Posterior vena cava (tissue), 2 donors: ENCODE data around the gene SGO1. TPM values are rescaled to one million over a fixed set of nuclear protein-coding genes. Genes with fewer than 3 reads are reported as not detected.

Experiments used
- DNase-seq: peaks from one replicate; pipeline ENCODE4 v3.0.0-alpha.2; 2020; ENCODE audit warnings: low spot score
- intact Hi-C, 2 donors: fragments of 100-400 bp; cut with DNase I; formaldehyde crosslinking; loops; one replicate each; pipeline versions ENCODE4 v1.14.1 to v1.14.2; 2022 to 2023
- total RNA-seq, 2 donors: library from RNA; stranded (reverse); fragmentation: NEBNext Ultra II Directional; extraction: Animal tissue kit (Norgen Biotek cat#: 25700); gene quantifications; one replicate each; pipeline ENCODE4 v1.2.1, GENCODE V29; 2021
- donor health status: DM: yes; HTN: yes; CAD: no.
- donor health status: DM: yes; HTN: yes; CAD: no.

Gene SGO1
- total RNA-seq, 2 donors from 2014 or later, result 0.19 to 0.23 TPM

- intact Hi-C loops, result no loop called here
- no peak for DNase-seq
Observed at GRCh38 chr3:20173844-20174410, 12.1 kb downstream of the SGO1 start.

- DNase-seq, result no peak
- intact Hi-C loops, result no loop called here
Observed at GRCh38 chr3:20161714-20162113, 24.3 kb downstream of the SGO1 start.

GRCh38 chr3:20160230-20160629, 25.8 kb downstream of the SGO1 start:
- no peak for DNase-seq
- intact Hi-C loops, result no loop called here

DNA sequence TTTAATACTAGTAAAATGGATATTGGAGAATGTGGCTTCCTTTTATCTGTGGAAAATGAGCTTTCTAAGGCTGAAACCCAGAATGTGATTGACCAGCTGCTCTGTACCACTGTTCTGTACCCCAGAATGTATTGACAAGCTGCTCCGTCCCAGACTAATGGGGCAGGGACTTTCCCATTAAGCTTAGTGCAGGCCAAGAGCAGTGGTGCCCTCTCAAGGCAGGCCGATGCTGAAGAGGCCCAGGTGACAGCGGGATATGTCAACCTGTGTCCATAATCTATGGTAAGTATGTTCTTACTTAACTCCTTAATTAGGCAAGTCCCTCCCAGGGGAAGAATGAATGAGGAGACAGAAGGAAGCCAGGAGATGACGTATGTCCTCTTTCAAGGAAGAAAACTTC, 31.1 kb downstream of the SGO1 start:
- intact Hi-C loops, result no loop called here
- DNase-seq, result no peak

DNA sequence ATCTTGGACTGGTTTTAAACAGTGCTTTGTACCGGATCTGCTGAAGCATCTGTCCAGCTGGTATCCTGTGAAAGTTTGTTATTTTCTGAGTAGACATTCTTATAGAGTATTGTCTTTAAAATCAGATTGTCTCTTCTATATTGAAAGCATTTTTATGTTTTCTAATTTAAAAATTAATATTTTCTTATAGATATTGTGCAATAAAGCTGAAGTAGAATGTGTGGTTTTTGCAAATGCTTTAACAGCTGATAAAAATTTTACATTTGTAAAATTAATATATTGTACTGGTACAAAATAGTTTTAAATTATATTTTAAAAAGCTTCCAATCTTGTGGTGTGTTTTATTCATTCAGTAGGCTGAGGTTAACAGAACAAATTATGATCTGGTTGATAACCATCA, 31.9 kb downstream of the SGO1 start:
- intact Hi-C loops, result no loop called here
- DNase-seq, result no peak

GRCh38 chr3:20148466-20148865, 37.5 kb downstream of the SGO1 start:
- intact Hi-C loops, result no loop called here
- no peak for DNase-seq

GRCh38 chr3:20147361-20147760, 38.6 kb downstream of the SGO1 start:
- no peak for DNase-seq
- intact Hi-C loops, result no loop called here

DNA sequence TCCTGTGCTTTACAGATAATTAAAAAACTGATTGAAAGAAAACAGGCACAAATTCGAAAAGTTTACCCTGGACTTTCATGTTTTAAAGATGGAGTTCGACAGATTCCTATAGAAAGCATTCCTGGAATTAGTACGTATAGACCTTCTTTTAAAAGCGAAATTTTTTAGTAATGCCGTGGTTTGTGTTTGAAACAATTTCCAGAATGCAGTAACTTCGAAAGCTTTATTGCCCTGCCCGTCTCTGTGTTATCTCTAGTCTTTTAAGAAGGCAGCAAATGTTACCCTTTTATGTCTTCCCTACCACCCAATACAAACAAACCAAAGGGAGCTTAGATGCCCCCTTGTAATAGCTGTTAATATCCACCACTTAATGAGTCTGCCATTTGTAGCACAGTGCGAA, 39.7 kb downstream of the SGO1 start:
- intact Hi-C loops, result no loop called here
- DNase-seq, result no peak

GRCh38 chr3:20145874-20146273, 40.1 kb downstream of the SGO1 start:
- no peak for DNase-seq
- intact Hi-C loops, result no loop called here

DNA sequence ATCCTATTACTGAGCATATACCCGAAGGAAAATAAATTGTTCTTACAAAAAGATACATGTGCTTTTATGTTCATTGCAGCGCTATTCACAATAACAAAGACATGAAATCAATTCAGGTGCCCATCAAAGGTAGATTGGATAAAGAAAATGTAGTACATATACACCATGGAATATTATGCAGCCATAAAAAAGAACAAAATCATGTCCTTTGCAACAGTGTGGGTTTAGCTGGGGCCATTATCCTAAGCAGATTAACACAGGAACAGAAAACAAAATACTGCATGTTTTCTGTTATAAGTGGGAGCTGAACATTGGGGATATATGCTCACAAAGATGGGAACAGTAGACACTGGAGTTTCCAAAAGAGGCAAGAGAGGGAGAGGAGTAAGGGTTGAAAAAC, 42.5 kb downstream of the SGO1 start:
- intact Hi-C loops, result no loop called here
- no peak for DNase-seq

DNA sequence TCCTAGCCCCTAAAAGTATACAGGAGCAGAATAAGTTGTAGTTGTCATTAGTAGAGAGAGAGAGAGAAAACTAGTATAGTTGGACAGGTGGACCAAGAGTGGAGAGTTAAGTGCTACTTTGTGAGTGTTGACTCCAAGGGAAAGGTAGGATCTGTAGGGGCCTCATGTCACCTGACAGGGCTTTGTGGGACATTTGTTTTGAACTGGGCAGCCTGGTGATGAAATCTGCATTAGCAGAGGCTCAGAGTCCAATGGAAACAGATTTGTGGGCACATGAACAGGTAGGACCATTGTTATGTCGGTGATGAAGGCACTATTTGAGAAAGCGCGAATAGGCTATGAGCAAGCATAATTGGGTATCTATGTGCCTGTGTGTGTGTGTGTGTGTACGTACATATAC, 43.5 kb downstream of the SGO1 start:
- intact Hi-C loops, result no loop called here
- DNase-seq, result no peak

- no peak for DNase-seq
Observed at GRCh38 chr3:20141851-20142250, 44.2 kb downstream of the SGO1 start.

GRCh38 chr3:20141316-20141715, 44.7 kb downstream of the SGO1 start:
- no peak for DNase-seq
- intact Hi-C loops, result no loop called here

More at GRCh38 chr3:20141851-20142250, 44.2 kb downstream of the SGO1 start:
- intact Hi-C loops, result no loop called here

DNA sequence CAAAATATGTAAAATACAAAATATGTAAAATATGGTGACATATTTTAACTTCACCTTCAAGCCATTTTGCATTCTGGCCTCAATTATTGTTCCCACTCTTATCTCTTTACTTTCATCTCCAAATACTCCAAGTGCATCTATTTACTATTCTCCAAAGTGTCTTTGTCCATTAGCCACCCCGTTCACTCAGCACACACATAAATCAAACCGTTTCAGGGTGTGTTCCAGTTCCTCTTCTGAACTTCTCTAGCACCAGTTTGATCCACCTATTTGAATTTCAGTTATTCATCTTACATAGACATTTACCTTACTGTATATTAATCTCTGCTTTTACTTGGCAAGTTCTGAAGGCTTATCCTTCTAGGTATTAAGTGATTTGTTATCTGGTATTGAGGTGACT, 45.1 kb downstream of the SGO1 start:
- intact Hi-C loops, result no loop called here
- no peak for DNase-seq

GRCh38 chr3:20137647-20138046, 48.4 kb downstream of the SGO1 start:
- DNase-seq, result no peak
- intact Hi-C loops, result no loop called here

- intact Hi-C loops, result no loop called here
- no peak for DNase-seq
Observed at GRCh38 chr3:20136231-20136630, 49.8 kb downstream of the SGO1 start.

GRCh38 chr3:20130106-20130505, 55.9 kb downstream of the SGO1 start:
- intact Hi-C loops, result no loop called here
- DNase-seq, result no peak

GRCh38 chr3:20128358-20128757, 57.6 kb downstream of the SGO1 start:
- intact Hi-C loops, result no loop called here
- no peak for DNase-seq

- intact Hi-C loops, result no loop called here
- DNase-seq, result no peak
Observed at GRCh38 chr3:20125897-20126296, 60.1 kb downstream of the SGO1 start.

- DNase-seq, result no peak
- intact Hi-C loops, result no loop called here
Observed at GRCh38 chr3:20125289-20125688, 60.7 kb downstream of the SGO1 start.

GRCh38 chr3:20123131-20123652, 62.8 kb downstream of the SGO1 start:
- no peak for DNase-seq
- intact Hi-C loops, result no loop called here

DNA sequence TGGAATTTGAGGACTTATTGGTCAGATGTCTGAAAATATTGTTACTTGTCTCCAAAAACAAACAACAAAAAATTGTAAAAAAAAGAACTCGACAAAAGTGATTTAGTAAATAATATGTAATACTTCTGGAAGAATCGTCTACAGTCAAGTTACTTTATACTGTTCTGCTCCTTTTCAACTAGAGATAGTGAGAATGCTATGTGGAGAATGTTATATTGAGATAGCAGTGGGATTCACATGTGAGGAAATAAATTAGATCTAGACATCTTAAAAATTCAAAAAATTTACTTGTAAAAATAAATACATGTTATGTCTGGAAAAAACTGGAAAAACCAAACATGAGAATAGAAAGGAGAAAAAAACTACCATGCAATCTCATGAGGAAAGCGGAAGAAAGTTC, 64.9 kb downstream of the SGO1 start:
- DNase-seq, result no peak
- intact Hi-C loops, result no loop called here
